Right lobe of liver (tissue), 6 donors: ENCODE results near the gene ACTN4. TPM values are rescaled to one million over a fixed set of nuclear protein-coding genes. Genes with fewer than 3 reads are reported as not detected.

Source experiments
- ATAC-seq, 4 donors: fragments of 200-7000 bp; cut with Tn5 transposase; one replicate each; pipeline ENCODE4 v1.9.1; 2020; ENCODE audit warnings: mild to moderate bottlenecking in 4 of 4, moderate library complexity in 4 of 4
- DNase-seq, 3 donors: peaks; one replicate each; pipeline ENCODE4 v3.0.0-alpha.2; 2020
- H3K27ac ChIP-seq, 3 donors: fragments of 200-600 bp; one replicate each; pipeline ENCODE4 v1.8.0; 2022
- H3K27me3 ChIP-seq, 2 donors: fragments of 200-600 bp; one replicate each; pipeline ENCODE4 v1.8.0; 2022
- H3K36me3 ChIP-seq, 4 donors: fragments of 200-600 bp; sonication (generic) in 1 of 4; one replicate each; pipeline versions ENCODE4 v1.5.1 to v1.8.0; 2017 to 2022; ENCODE audit warnings: control low read depth in 1 of 4
- H3K4me1 ChIP-seq, 4 donors: fragments of 200-600 bp; sonication (generic) in 1 of 4; one replicate each; pipeline versions ENCODE4 v1.5.1 to v1.8.0; 2017 to 2022; ENCODE audit warnings: control low read depth in 1 of 4
- H3K4me3 ChIP-seq, 3 donors: fragments of 200-600 bp; one replicate each; pipeline ENCODE4 v1.8.0; 2022
- H3K9me3 ChIP-seq, 4 donors: fragments of 200-600 bp; sonication (generic) in 1 of 4; one replicate each; pipeline versions ENCODE4 v1.5.1 to v1.8.0; 2017 to 2022; ENCODE audit warnings: control low read depth in 1 of 4
- CTCF ChIP-seq, 4 donors: fragments of 200-600 bp in 3 of 4; fragments of 450-650 bp in 1 of 4; IDR thresholded peaks; one replicate each; pipeline versions ENCODE4 v1.5.1 to v1.8.0; 2016 to 2022; ENCODE audit warnings: antibody characterized with exemption in 4 of 4, mild to moderate bottlenecking in 2 of 4
- POLR2A ChIP-seq: fragments of 450-650 bp; IDR thresholded peaks from one replicate; pipeline ENCODE4 v1.6.1; 2017; ENCODE audit warnings: antibody characterized with exemption, mild to moderate bottlenecking
- WGBS: methylation state at CpG from one replicate; pipeline ENCODE4 v1.1.6; 2018; ENCODE audit warnings: low coverage, low lambda C conversion rate; ENCODE audit not compliant: insufficient coverage; ENCODE audit errors: missing lambda C conversion rate; 5-methylcytosine and 5-hydroxymethylcytosine counted together
- intact Hi-C, 2 donors: fragments of 100-400 bp; cut with DNase I; formaldehyde crosslinking; loops; one replicate each; pipeline versions ENCODE4 v1.11.2 to v1.14.1; 2022
- total RNA-seq, 6 experiments: library from RNA; depleted of rRNA in 2 of 6; stranded (reverse); fragments of >200 nt in 2 of 6; fragmentation: NEBNext Ultra II Directional in 3 of 6; extraction: Animal tissue kit (Norgen Biotek cat#: 25700) in 3 of 6; gene quantifications; one replicate each; pipeline versions ENCODE4 v1.1.0 to v1.2.4, GENCODE V29; 2016 to 2023
- donor health status: DM: no; HTN: yes; CAD: no.
- donor health status: DM: no; HTN: no; CAD: no.
- donor health status: DM: no; HTN: no; CAD: no.
- donor health status: DM: no; HTN: yes; CAD: no.
- donor health status: DM: no; HTN: yes; CAD: no.

ACTN4 gene
- total RNA-seq, 6 experiments from 2014 or later, result 142 to 306 (median 201) TPM

DNA sequence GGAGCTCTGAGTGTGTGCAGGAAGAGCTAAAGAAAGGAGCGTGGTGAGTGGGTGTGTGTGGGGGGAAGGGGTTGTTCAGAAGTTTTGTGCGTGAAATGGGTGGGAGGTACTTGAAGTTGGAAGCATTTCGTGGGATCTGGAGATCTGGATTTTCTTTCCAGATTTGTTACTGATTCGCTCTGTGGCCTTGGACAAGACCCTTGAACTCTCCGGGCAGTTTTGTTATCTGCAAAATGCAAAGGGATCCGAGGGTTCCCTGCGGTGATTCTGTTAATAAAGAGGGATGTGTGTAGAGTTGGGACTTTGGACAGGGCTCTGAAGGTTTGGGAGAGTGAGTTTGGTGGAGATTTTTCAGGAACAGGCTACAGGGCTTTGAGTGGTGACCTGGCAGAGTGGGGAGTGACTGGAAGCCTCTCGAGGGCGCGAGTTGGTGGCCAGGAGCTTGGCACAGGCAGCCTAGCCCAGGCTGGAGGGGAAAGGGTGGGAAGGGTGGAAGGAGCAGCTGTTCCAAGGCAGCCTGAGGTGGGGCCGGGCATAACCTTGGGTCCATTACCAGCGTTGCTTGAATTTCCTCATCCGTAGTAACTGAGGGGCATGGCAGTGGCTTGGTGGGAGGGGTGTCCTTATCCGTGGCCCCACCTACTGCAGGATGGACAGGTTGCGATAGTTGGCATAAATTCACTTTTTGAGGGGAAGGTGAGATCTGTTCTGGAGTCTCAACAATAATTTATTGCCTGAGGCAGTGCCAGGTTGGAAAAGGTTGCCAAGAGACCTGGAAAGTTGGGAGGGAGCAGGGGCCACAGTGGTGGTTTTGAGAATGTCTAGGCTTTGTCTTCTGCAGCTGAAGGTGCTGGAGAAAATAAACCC, 2.1 kb downstream of the ACTN4 start:
- ATAC-seq, result peak; percentile 14 to 45 (median 27)
- Histone ChIP-seq H3K27me3 (no peaks in the 10 kb centered on the region), H3K9me3 (no peaks in the 10 kb centered on the region), H3K4me3 (peak overlapping the region; percentile 86 to 88 (median 87)), H3K4me1 (peaks cover 0 to 53% (median 27%) of the 10 kb centered on the region in 4 donors), H3K27ac (peak overlapping the region; percentile 89 to 94 (median 92)), H3K36me3 (no peaks in the 10 kb centered on the region)
- TF ChIP-seq POLR2A (no peak), CTCF (IDR thresholded peaks at IDR 0.05) (no peak)
- 8% methylated on average over 15 of the region's 15 CpGs for WGBS
- intact Hi-C loops, result loop anchor here (5.0 to 10.0 kb wide), 3 partner anchors 45 to 68 kb away; no protein-coding TSS in a partner anchor
- peak; percentile 53 to 71 (median 68) for DNase-seq

GRCh38 chr19:38650172-38650775, 2.8 kb downstream of the ACTN4 start:
- ATAC-seq (peak; percentile 5 to 18 (median 9)), DNase-seq (no peak)
- 15% methylated on average over 8 of the region's 8 CpGs for whole genome bisulfite sequencing
- Histone ChIP-seq H3K36me3 (no peaks in the 10 kb centered on the region), H3K9me3 (no peaks in the 10 kb centered on the region), H3K27me3 (no peaks in the 10 kb centered on the region), H3K4me3 (peak overlapping the region; percentile 86 to 88 (median 87)), H3K27ac (peak overlapping the region; percentile 89 to 94 (median 92)), H3K4me1 (peaks cover 0 to 60% (median 31%) of the 10 kb centered on the region in 4 donors)
- intact Hi-C loops, result loop anchor here (5.0 to 10.0 kb wide), 2 partner anchors 55 to 67 kb away; no protein-coding TSS in a partner anchor
- TF ChIP-seq CTCF (IDR thresholded peaks at IDR 0.05), result no peak
- TF ChIP-seq POLR2A, result peak; percentile 19

- no peak for ATAC-seq
- no peaks in the 10 kb centered on the region for H3K9me3 ChIP-seq
- no peaks in the 10 kb centered on the region for H3K36me3 ChIP-seq
- peaks cover 0 to 68% (median 33%) of the 10 kb centered on the region in 4 donors for H3K4me1 ChIP-seq
- intact Hi-C loops, result loop anchor here (5.0 to 10.0 kb wide), 2 partner anchors 54 to 66 kb away; no protein-coding TSS in a partner anchor
- peak overlapping the region; percentile 89 to 94 (median 92) for H3K27ac ChIP-seq
- DNase-seq, result no peak
- peak overlapping the region; percentile 86 to 88 (median 87) for H3K4me3 ChIP-seq
- peak; percentile 5 for TF ChIP-seq POLR2A
- TF ChIP-seq CTCF (IDR thresholded peaks at IDR 0.05), result peak in 1 of 4 donors; percentile 14
- H3K27me3 ChIP-seq, result no peaks in the 10 kb centered on the region
- 33% methylated on average over 12 of the region's 12 CpGs for WGBS
Observed at GRCh38 chr19:38650911-38651584, 3.6 kb downstream of the ACTN4 start.

DNA sequence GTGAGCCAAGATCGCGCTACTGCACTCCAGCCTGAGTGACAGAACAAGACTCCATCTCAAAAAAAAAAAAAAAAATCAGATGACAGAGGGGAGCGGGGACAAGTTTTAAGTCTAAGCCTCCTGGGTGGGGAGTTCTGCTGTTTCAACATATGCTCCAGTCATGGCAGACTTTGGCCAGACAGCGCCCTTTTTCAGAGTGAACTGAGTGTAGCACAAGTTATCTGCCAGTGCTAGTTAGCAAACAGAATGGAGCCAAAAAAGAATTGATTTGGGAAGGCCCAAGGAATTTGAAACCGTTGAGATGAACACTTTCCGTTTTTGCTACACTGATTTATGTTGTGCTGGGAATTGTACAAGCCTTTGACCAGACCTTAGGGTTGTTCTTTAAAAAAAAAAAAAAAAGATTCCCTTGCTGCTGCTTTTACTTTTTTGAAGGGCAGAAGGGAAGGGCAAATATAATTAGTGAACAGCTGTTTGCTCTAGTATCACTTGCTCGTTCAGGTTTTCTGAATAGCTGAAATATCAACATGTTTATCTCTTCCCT, 5.7 kb downstream of the ACTN4 start:
- Histone ChIP-seq H3K4me3 (peak overlapping the region; percentile 0 to 5 (median 1)), H3K27me3 (no peaks in the 10 kb centered on the region), H3K36me3 (no peaks in the 10 kb centered on the region), H3K9me3 (no peaks in the 10 kb centered on the region), H3K4me1 (peaks cover 0 to 88% (median 42%) of the 10 kb centered on the region in 4 donors), H3K27ac (peak overlapping the region; percentile 89 to 94 (median 92))
- peak; percentile 54 to 74 (median 65) for ATAC-seq
- TF ChIP-seq CTCF (IDR thresholded peaks at IDR 0.05) (peak in 1 of 4 donors; percentile 8), POLR2A (no peak)
- peak; percentile 66 to 86 (median 79) for DNase-seq
- intact Hi-C loops, result loop anchor here (5.0 to 10.0 kb wide), 2 partner anchors 52 to 64 kb away; no protein-coding TSS in a partner anchor
- WGBS, result 27% methylated on average over 7 of the region's 7 CpGs
